GM23338 (cell line): ENCODE results near the gene NRF1. TPM values are rescaled to one million over a fixed set of nuclear protein-coding genes. Genes with fewer than 3 reads are reported as not detected.

Experiments
- ATAC-seq: fragments of 200-7000 bp; cut with Tn5 transposase; 3 replicates; pipeline ENCODE4 v1.9.1; 2020
- DNase-seq: peaks from one replicate; pipeline ENCODE4 v3.0.0-alpha.2; 2015; ENCODE audit warnings: low spot score
- H2AFZ ChIP-seq: fragments of 200-600 bp; sonication (generic); 2 replicates; pipeline ENCODE4 v1.8.0; 2016; ENCODE audit warnings: antibody characterized with exemption, mild to moderate bottlenecking, moderate library complexity
- H3F3A ChIP-seq: fragments of 200-600 bp; sonication (generic); replicated peaks from 2 replicates; pipeline ENCODE4 v1.8.0; 2017; ENCODE audit warnings: antibody characterized with exemption, mixed run types, low read depth
- H3K27ac ChIP-seq: fragments of 200-600 bp; sonication (generic); 2 replicates; pipeline ENCODE4 v1.6.1; 2016; ENCODE audit warnings: low read depth
- H3K27me3 ChIP-seq: fragments of 200-600 bp; sonication (generic); 2 replicates; pipeline ENCODE4 v1.8.0; 2016; ENCODE audit warnings: mild to moderate bottlenecking, mixed run types, moderate library complexity; ENCODE audit not compliant: insufficient read depth
- H3K36me3 ChIP-seq: fragments of 200-600 bp; sonication (generic); 2 replicates; pipeline ENCODE4 v1.8.0; 2016; ENCODE audit warnings: mild to moderate bottlenecking; ENCODE audit not compliant: insufficient read depth
- H3K4me1 ChIP-seq: fragments of 200-600 bp; sonication (generic); 2 replicates; pipeline ENCODE4 v1.8.0; 2016; ENCODE audit warnings: mild to moderate bottlenecking, moderate library complexity; ENCODE audit not compliant: insufficient read depth
- H3K4me2 ChIP-seq: fragments of 200-600 bp; sonication (generic); 2 replicates; pipeline ENCODE4 v1.7.1; 2017; ENCODE audit warnings: mixed run types
- H3K4me3 ChIP-seq: fragments of 200-600 bp; sonication (generic); 2 replicates; pipeline ENCODE4 v1.6.1; 2016; ENCODE audit warnings: mixed run types
- H3K79me2 ChIP-seq: fragments of 200-600 bp; sonication (generic); replicated peaks from 2 replicates; pipeline ENCODE4 v1.8.0; 2017; ENCODE audit warnings: mild to moderate bottlenecking; ENCODE audit not compliant: insufficient read depth
- H3K9me2 ChIP-seq: fragments of 200-600 bp; sonication (generic); 2 replicates; pipeline ENCODE4 v1.8.0; 2017; ENCODE audit not compliant: insufficient read depth
- H4K20me1 ChIP-seq: fragments of 200-600 bp; sonication (generic); replicated peaks from 2 replicates; pipeline ENCODE4 v1.8.0; 2017; ENCODE audit warnings: mild to moderate bottlenecking; ENCODE audit not compliant: insufficient read depth
- H3K27ac Mint-ChIP-seq: 2 replicates; pipeline ENCODE4 v1.8.0; 2020; ENCODE audit warnings: inconsistent platforms, mild to moderate bottlenecking, moderate library complexity, mixed read lengths
- H3K27me3 Mint-ChIP-seq: 3 replicates; pipeline ENCODE4 v1.8.0; 2022; ENCODE audit warnings: low read depth, mild to moderate bottlenecking, moderate library complexity, mixed read lengths, inconsistent platforms; ENCODE audit not compliant: insufficient read depth, poor library complexity
- H3K36me3 Mint-ChIP-seq: 3 replicates; pipeline ENCODE4 v1.8.0; 2021; ENCODE audit warnings: low read depth, mild to moderate bottlenecking, inconsistent platforms, moderate library complexity, mixed read lengths
- H3K4me1 Mint-ChIP-seq: 3 replicates; pipeline ENCODE4 v1.8.0; 2020; ENCODE audit warnings: mild to moderate bottlenecking, inconsistent platforms, mixed read lengths
- H3K4me3 Mint-ChIP-seq: 3 replicates; pipeline ENCODE4 v1.8.0; 2021; ENCODE audit warnings: moderate library complexity, mild to moderate bottlenecking, inconsistent platforms, mixed read lengths
- H3K9me3 Mint-ChIP-seq: 3 replicates; pipeline ENCODE4 v1.8.0; 2020; ENCODE audit warnings: moderate library complexity, mild to moderate bottlenecking, inconsistent platforms, mixed read lengths
- CTCF ChIP-seq, 2 experiments: fragments of 200-600 bp in 1 of 2; sonication (generic) in 1 of 2; conservative IDR thresholded peaks; 2 replicates each; pipeline versions ENCODE4 v1.5.1 to v1.6.1; 2016 to 2017; ENCODE audit warnings: antibody characterized with exemption in 2 of 2, low read depth in 2 of 2, mild to moderate bottlenecking in 2 of 2, moderate library complexity in 1 of 2
- ETS1 ChIP-seq: IDR thresholded peaks from 2 replicates; pipeline ENCODE4 v1.6.1; 2016; ENCODE audit warnings: antibody characterized with exemption
- EZH2phosphoT487 ChIP-seq: fragments of 200-600 bp; sonication (generic); IDR thresholded peaks from one replicate; pipeline ENCODE4 v1.8.1; 2018; ENCODE audit warnings: antibody characterized with exemption; ENCODE audit not compliant: unreplicated experiment
- JUNB ChIP-seq: IDR thresholded peaks from one replicate; pipeline ENCODE4 v1.6.1; 2016; ENCODE audit warnings: antibody characterized with exemption; ENCODE audit not compliant: unreplicated experiment
- NANOG ChIP-seq: IDR thresholded peaks from 2 replicates; pipeline ENCODE4 v1.6.1; 2016; ENCODE audit warnings: antibody characterized with exemption, borderline replicate concordance
- POLR2AphosphoS5 ChIP-seq: IDR thresholded peaks from 2 replicates; pipeline ENCODE4 v1.6.1; 2016; ENCODE audit warnings: antibody characterized with exemption, low read depth
- REST ChIP-seq: IDR thresholded peaks from one replicate; pipeline ENCODE4 v1.6.1; 2018; ENCODE audit warnings: antibody characterized with exemption; ENCODE audit not compliant: unreplicated experiment
- STAT1 ChIP-seq: IDR thresholded peaks from one replicate; pipeline ENCODE4 v1.6.1; 2016; ENCODE audit warnings: antibody characterized with exemption; ENCODE audit not compliant: unreplicated experiment
- ZNF114 ChIP-seq: fragments of 250-450 bp; sonication (Bioruptor Pico); IDR thresholded peaks from 2 replicates; pipeline ENCODE4 v1.5.0; 2020; ENCODE audit warnings: mild to moderate bottlenecking, moderate library complexity
- ZNF462 ChIP-seq: fragments of 250-450 bp; sonication (Bioruptor Pico); IDR thresholded peaks from 2 replicates; pipeline ENCODE4 v1.5.0; 2020; ENCODE audit warnings: mild to moderate bottlenecking, moderate library complexity
- polyA plus RNA-seq: library from polyadenylated mRNA; unstranded; fragments of >200 nt; fragmentation: Nextera tagmentation; extraction: Ambion mirVana; gene quantifications from 2 replicates; pipeline ENCODE4 v1.2.1, GENCODE V29; 2016
- total RNA-seq: library from RNA; depleted of rRNA; stranded (reverse); fragments of >200 nt; shearing (Covaris generic); gene quantifications from 2 replicates; pipeline ENCODE4 v1.2.3, GENCODE V29; 2014

Gene NRF1
- total and polyA plus RNA-seq, 2 experiments from 2014 or later, result 5.3 to 24.6 TPM

DNA sequence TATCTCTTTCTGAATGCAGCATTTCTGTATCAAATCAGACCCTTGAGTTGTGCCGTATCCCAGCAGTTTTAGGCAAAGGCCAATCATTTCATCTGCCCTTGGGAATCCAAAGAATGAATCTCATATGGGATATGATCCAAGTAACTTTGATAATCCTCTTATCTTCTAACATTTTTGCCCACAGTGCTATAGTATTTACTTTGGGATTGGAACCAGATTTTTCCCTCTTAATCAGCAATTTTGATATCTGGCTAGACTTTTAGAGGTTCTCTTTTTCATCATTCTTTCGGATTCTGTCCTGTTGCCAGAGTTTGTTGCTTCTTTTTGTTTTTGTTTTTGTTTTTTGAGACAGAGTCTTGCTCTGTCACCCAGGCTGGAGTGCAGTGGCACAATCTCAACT, 118.0 kb downstream of the NRF1 start (continued):
- no peak for TF ChIP-seq ZNF462 (CRISPR knock-in tag)

- Mint-ChIP-seq H3K4me1 (no peaks in the 10 kb centered on the region), H3K27ac (no peak overlapping the region), H3K36me3 (peaks cover 35% of the 10 kb centered on the region), H3K9me3 (no peaks in the 10 kb centered on the region), H3K4me3 (no peak overlapping the region), H3K27me3 (no peaks in the 10 kb centered on the region)
- H3K27me3 ChIP-seq, result no peaks in the 10 kb centered on the region
- H3K36me3 ChIP-seq, result peaks cover 7% of the 10 kb centered on the region
- H4K20me1 ChIP-seq, result no peaks in the 10 kb centered on the region; the same call in 1 of the 2 replicates
- no peak overlapping the region for H3K4me3 ChIP-seq
- H3K4me1 ChIP-seq, result no peaks in the 10 kb centered on the region
- H3F3A ChIP-seq, result no peaks in the 10 kb centered on the region
- H3K79me2 ChIP-seq, result no peaks in the 10 kb centered on the region
- H3K4me2 ChIP-seq, result no peak overlapping the region
- no peak for ATAC-seq
- H3K27ac ChIP-seq, result no peak overlapping the region
- no peaks in the 10 kb centered on the region for H3K9me2 ChIP-seq
- no peak for DNase-seq
- no peak overlapping the region for H2AFZ ChIP-seq
- TF ChIP-seq JUNB, result no peak
- TF ChIP-seq POLR2AphosphoS5, result no peak
- no peak for TF ChIP-seq STAT1
- no peak for TF ChIP-seq NANOG
- no peak for TF ChIP-seq EZH2phosphoT487
- TF ChIP-seq CTCF (conservative IDR thresholded peaks at IDR 0.05; ENCODE audit: low read depth in 2 of 2), result no peak
- TF ChIP-seq REST, result no peak
- TF ChIP-seq ZNF114, result no peak
- TF ChIP-seq ETS1, result no peak
Observed at GRCh38 chr7:129730159-129730558, 118.6 kb downstream of the NRF1 start.
